Neural cell (in vitro differentiated cells): ENCODE results near the gene USP37.

Experiments used
- CTCF ChIP-seq: fragments of 450-650 bp; IDR thresholded peaks from 2 replicates; pipeline ENCODE4 v1.5.1; 2014; ENCODE audit warnings: antibody characterized with exemption, mild to moderate bottlenecking, moderate library complexity; ENCODE audit not compliant: poor library complexity, severe bottlenecking
- EP300 ChIP-seq: fragments of 450-650 bp; conservative IDR thresholded peaks from 2 replicates; pipeline ENCODE4 v1.6.1; 2014; ENCODE audit warnings: antibody characterized with exemption, mild to moderate bottlenecking, moderate library complexity; ENCODE audit not compliant: poor library complexity, severe bottlenecking
- EZH2 ChIP-seq: fragments of 200-600, 300-800 bp; shearing (Covaris generic), sonication (generic); IDR thresholded peaks from 2 replicates; pipeline ENCODE4 v1.6.1; 2014; ENCODE audit warnings: antibody characterized with exemption, low read length, borderline replicate concordance, mild to moderate bottlenecking; ENCODE audit not compliant: insufficient read depth, poor library complexity, severe bottlenecking
- MXI1 ChIP-seq: fragments of 450-650 bp; conservative IDR thresholded peaks from 2 replicates; pipeline ENCODE4 v1.6.1; 2014; ENCODE audit warnings: antibody characterized with exemption, mild to moderate bottlenecking; ENCODE audit not compliant: poor library complexity, severe bottlenecking
- POLR2AphosphoS5 ChIP-seq: IDR thresholded peaks from 2 replicates; pipeline ENCODE4 v1.6.1; 2012
- RAD21 ChIP-seq: fragments of 450-650 bp; conservative IDR thresholded peaks from 2 replicates; pipeline ENCODE4 v1.6.1; 2014; ENCODE audit warnings: antibody characterized with exemption, mild to moderate bottlenecking, moderate library complexity
- SMC3 ChIP-seq: fragments of 450-650 bp; conservative IDR thresholded peaks from 2 replicates; pipeline ENCODE4 v1.6.1; 2014; ENCODE audit warnings: antibody characterized with exemption, mild to moderate bottlenecking, moderate library complexity; ENCODE audit not compliant: poor library complexity
- TAF1 ChIP-seq: IDR thresholded peaks from 2 replicates; pipeline ENCODE4 v1.6.1; 2012; ENCODE audit warnings: low read depth
- TF ChIP-seq, protein P1 (sequence below): IDR thresholded peaks from 2 replicates; pipeline ENCODE4 v1.6.1; 2012; ENCODE audit warnings: borderline replicate concordance

GRCh38 chr2:218458598-218458997, 109.6 kb downstream of the USP37 start:
- TF ChIP-seq EZH2 (no peak), CTCF (no peak), MXI1 (no peak), RAD21 (no peak), POLR2AphosphoS5 (no peak), SMC3 (no peak), EP300 (no peak), TAF1 (no peak)
- TF ChIP-seq, protein P1, sequence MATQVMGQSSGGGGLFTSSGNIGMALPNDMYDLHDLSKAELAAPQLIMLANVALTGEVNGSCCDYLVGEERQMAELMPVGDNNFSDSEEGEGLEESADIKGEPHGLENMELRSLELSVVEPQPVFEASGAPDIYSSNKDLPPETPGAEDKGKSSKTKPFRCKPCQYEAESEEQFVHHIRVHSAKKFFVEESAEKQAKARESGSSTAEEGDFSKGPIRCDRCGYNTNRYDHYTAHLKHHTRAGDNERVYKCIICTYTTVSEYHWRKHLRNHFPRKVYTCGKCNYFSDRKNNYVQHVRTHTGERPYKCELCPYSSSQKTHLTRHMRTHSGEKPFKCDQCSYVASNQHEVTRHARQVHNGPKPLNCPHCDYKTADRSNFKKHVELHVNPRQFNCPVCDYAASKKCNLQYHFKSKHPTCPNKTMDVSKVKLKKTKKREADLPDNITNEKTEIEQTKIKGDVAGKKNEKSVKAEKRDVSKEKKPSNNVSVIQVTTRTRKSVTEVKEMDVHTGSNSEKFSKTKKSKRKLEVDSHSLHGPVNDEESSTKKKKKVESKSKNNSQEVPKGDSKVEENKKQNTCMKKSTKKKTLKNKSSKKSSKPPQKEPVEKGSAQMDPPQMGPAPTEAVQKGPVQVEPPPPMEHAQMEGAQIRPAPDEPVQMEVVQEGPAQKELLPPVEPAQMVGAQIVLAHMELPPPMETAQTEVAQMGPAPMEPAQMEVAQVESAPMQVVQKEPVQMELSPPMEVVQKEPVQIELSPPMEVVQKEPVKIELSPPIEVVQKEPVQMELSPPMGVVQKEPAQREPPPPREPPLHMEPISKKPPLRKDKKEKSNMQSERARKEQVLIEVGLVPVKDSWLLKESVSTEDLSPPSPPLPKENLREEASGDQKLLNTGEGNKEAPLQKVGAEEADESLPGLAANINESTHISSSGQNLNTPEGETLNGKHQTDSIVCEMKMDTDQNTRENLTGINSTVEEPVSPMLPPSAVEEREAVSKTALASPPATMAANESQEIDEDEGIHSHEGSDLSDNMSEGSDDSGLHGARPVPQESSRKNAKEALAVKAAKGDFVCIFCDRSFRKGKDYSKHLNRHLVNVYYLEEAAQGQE: no peak
